ENCODE data around the gene LZIC. TPM values are rescaled to one million over a fixed set of nuclear protein-coding genes. Genes with fewer than 3 reads are reported as not detected.

The LZIC gene
- total and polyA plus RNA-seq, 2 of the 13 experiments (the other 11 are each of a cell fraction or from before 2014, with no cell fraction given), result 25.2 to 71.8 TPM

- no peak; the same call in 1 of the 2 replicates for TF ChIP-seq ZNF770 (CRISPR knock-in tag; IDR thresholded peaks at IDR 0.05)
- TF ChIP-seq, protein P1, sequence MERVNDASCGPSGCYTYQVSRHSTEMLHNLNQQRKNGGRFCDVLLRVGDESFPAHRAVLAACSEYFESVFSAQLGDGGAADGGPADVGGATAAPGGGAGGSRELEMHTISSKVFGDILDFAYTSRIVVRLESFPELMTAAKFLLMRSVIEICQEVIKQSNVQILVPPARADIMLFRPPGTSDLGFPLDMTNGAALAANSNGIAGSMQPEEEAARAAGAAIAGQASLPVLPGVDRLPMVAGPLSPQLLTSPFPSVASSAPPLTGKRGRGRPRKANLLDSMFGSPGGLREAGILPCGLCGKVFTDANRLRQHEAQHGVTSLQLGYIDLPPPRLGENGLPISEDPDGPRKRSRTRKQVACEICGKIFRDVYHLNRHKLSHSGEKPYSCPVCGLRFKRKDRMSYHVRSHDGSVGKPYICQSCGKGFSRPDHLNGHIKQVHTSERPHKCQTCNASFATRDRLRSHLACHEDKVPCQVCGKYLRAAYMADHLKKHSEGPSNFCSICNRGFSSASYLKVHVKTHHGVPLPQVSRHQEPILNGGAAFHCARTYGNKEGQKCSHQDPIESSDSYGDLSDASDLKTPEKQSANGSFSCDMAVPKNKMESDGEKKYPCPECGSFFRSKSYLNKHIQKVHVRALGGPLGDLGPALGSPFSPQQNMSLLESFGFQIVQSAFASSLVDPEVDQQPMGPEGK (CRISPR knock-in tag; IDR thresholded peaks at IDR 0.05), result peak; percentile 48; the same call in 1 of the 2 replicates
- peak; percentile 18; the same call in 1 of the 2 replicates for TF ChIP-seq FOXJ3 (CRISPR knock-in tag; IDR thresholded peaks at IDR 0.05; ENCODE audit: borderline replicate concordance)
- TF ChIP-seq TEF (CRISPR knock-in tag; IDR thresholded peaks at IDR 0.05), result 0 out of 2 replicates have a peak, but pooled peaks have one; percentile 52
- no peak for TF ChIP-seq ZNF572 (CRISPR knock-in tag; IDR thresholded peaks at IDR 0.05)
- TF ChIP-seq ZNF446 (CRISPR knock-in tag; IDR thresholded peaks at IDR 0.05), result no peak
- 0 out of 2 replicates have a peak, but pooled peaks have one; percentile 75 for TF ChIP-seq ZNF557 (CRISPR knock-in tag; IDR thresholded peaks at IDR 0.05)
- no peak for TF ChIP-seq ZNF230 (CRISPR knock-in tag; IDR thresholded peaks at IDR 0.05)
- no peak for TF ChIP-seq ONECUT2 (CRISPR knock-in tag; IDR thresholded peaks at IDR 0.05)
- no peak for TF ChIP-seq TMF1 (CRISPR knock-in tag; IDR thresholded peaks at IDR 0.05; ENCODE audit: low read depth)
- no peak for TF ChIP-seq ZBTB40 (IDR thresholded peaks at IDR 0.05)
- 0 out of 2 replicates have a peak, but pooled peaks have one; percentile 19 for TF ChIP-seq ZBTB40 (CRISPR knock-in tag; IDR thresholded peaks at IDR 0.05)
- no peak for TF ChIP-seq GLMP (CRISPR knock-in tag; IDR thresholded peaks at IDR 0.05; ENCODE audit: borderline replicate concordance)
Measured at GRCh38 chr1:9910423-9911178, 32.6 kb downstream of the LZIC start (continued).
